Measurements from ENCODE around the gene GIPC1. TPM values are rescaled to one million over a fixed set of nuclear protein-coding genes. Genes with fewer than 3 reads are reported as not detected.

GIPC1 gene
- polyA plus RNA-seq, 3 donors: 4.0 to 6.2 (median 4.8) TPM

GRCh38 chr19:14450876-14451275 is 45.1 kb downstream of the GIPC1 start:
- Histone ChIP-seq H3K79me2 (ENCODE audit: insufficient read depth, low read length) (peaks cover 27% of the 10 kb centered on the region), H2AFZ (ENCODE audit: insufficient read depth, low read depth, low read length, poor library complexity, severe bottlenecking) (no peak overlapping the region), H3K4me2 (replicated peaks; ENCODE audit: extremely low read depth, low read length, poor library complexity, severe bottlenecking) (no peak overlapping the region), H3K4me3 (replicated peaks in 1 of 3; ENCODE audit: low read depth in 2 of 3, low read length in 3 of 3) (no peak overlapping the region), H3K4me1 (ENCODE audit: control insufficient read depth in 1 of 2, insufficient read depth in 2 of 2, low read length in 2 of 2) (no peaks in the 10 kb centered on the region), H3K9me3 (replicated peaks in 1 of 2; ENCODE audit: control insufficient read depth in 1 of 2, insufficient read depth in 1 of 2, low read length in 2 of 2) (peaks cover 0 to 5% of the 10 kb centered on the region in 2 donors), H4K20me1 (ENCODE audit: insufficient read depth, low read length) (peaks cover 69% of the 10 kb centered on the region), H3K9ac (ENCODE audit: insufficient read depth, low read length, poor library complexity, severe bottlenecking) (no peak overlapping the region), H3K36me3 (replicated peaks in 1 of 2; ENCODE audit: control insufficient read depth in 1 of 2, insufficient read depth in 2 of 2, low read length in 2 of 2) (peaks cover 80 to 97% of the 10 kb centered on the region in 2 donors), H3K27me3 (ENCODE audit: control insufficient read depth in 2 of 2, insufficient read depth in 2 of 2, low read length in 2 of 2) (no peaks in the 10 kb centered on the region), H3K27ac (ENCODE audit: low read depth in 1 of 2, low read length in 2 of 2) (no peak overlapping the region)
- Mint-ChIP-seq H3K4me3 (no peak overlapping the region), H3K27ac (peak overlapping the region in 2 of 7 donors; percentile 15 to 46), H3K9me3 (peaks cover 0 to 8% (median 0%) of the 10 kb centered on the region in 7 donors), H3K27me3 (ENCODE audit: low read depth in 3 of 3) (no peaks in the 10 kb centered on the region), H3K4me1 (peaks cover 3% of the 10 kb centered on the region), H3K36me3 (peaks cover 80 to 98% of the 10 kb centered on the region in 2 donors)
- intact Hi-C loops (cut with micrococcal nuclease): no loop called here
- 97% methylated on average over 16 of the region's 19 CpGs for WGBS (ENCODE audit: insufficient coverage)
- TF ChIP-seq CTCF (IDR thresholded peaks at IDR 0.05): no peak
- DNase-seq: no peak

- Mint-ChIP-seq H3K4me3 (no peak overlapping the region), H3K27ac (peak overlapping the region in 3 of 7 donors; percentile 60 to 73 (median 67)), H3K9me3 (peaks cover 0 to 8% (median 0%) of the 10 kb centered on the region in 7 donors), H3K4me1 (peaks cover 3% of the 10 kb centered on the region), H3K36me3 (peaks cover 79 to 98% of the 10 kb centered on the region in 2 donors), H3K27me3 (ENCODE audit: low read depth in 3 of 3) (no peaks in the 10 kb centered on the region)
- Histone ChIP-seq H3K4me1 (ENCODE audit: control insufficient read depth in 1 of 2, insufficient read depth in 2 of 2, low read length in 2 of 2) (no peaks in the 10 kb centered on the region), H3K27ac (ENCODE audit: low read depth in 1 of 2, low read length in 2 of 2) (peak overlapping the region in 1 of 2 donors; percentile 26), H2AFZ (ENCODE audit: insufficient read depth, low read depth, low read length, poor library complexity, severe bottlenecking) (no peak overlapping the region), H3K9ac (ENCODE audit: insufficient read depth, low read length, poor library complexity, severe bottlenecking) (no peak overlapping the region), H4K20me1 (ENCODE audit: insufficient read depth, low read length) (peaks cover 68% of the 10 kb centered on the region), H3K79me2 (ENCODE audit: insufficient read depth, low read length) (peaks cover 28% of the 10 kb centered on the region), H3K4me2 (replicated peaks; ENCODE audit: extremely low read depth, low read length, poor library complexity, severe bottlenecking) (no peak overlapping the region), H3K9me3 (replicated peaks in 1 of 2; ENCODE audit: control insufficient read depth in 1 of 2, insufficient read depth in 1 of 2, low read length in 2 of 2) (peaks cover 0 to 5% of the 10 kb centered on the region in 2 donors), H3K27me3 (ENCODE audit: control insufficient read depth in 2 of 2, insufficient read depth in 2 of 2, low read length in 2 of 2) (no peaks in the 10 kb centered on the region), H3K4me3 (replicated peaks in 1 of 3; ENCODE audit: low read depth in 2 of 3, low read length in 3 of 3) (no peak overlapping the region), H3K36me3 (replicated peaks in 1 of 2; ENCODE audit: control insufficient read depth in 1 of 2, insufficient read depth in 2 of 2, low read length in 2 of 2) (peaks cover 82 to 97% of the 10 kb centered on the region in 2 donors)
- peak; percentile 33 to 57 (median 54) for DNase-seq
- WGBS (ENCODE audit: insufficient coverage): 93% methylated on average over 25 of the region's 30 CpGs
- intact Hi-C loops (cut with micrococcal nuclease): no loop called here
- no peak for TF ChIP-seq CTCF (IDR thresholded peaks at IDR 0.05)
These were observed 45.6 kb downstream of the GIPC1 start for GRCh38 chr19:14450168-14450874.

Measured in CD14-positive monocyte (primary cell).